HG03469 (cell line): ENCODE measurements around the gene RAD9A.
"Not testable (repeated sequence)": the region's sequence is repeated elsewhere in the genome, so short reads cannot be mapped to it uniquely, and the experiment has no call there.

Experiments used
- ATAC-seq: cut with Tn5 transposase; IDR thresholded peaks from one replicate; pipeline ENCODE4 v1.9.1; 2021; ENCODE audit warnings: mild to moderate bottlenecking, moderate library complexity, moderate number of reproducible peaks; ENCODE audit not compliant: unreplicated experiment

RAD9A gene

DNA sequence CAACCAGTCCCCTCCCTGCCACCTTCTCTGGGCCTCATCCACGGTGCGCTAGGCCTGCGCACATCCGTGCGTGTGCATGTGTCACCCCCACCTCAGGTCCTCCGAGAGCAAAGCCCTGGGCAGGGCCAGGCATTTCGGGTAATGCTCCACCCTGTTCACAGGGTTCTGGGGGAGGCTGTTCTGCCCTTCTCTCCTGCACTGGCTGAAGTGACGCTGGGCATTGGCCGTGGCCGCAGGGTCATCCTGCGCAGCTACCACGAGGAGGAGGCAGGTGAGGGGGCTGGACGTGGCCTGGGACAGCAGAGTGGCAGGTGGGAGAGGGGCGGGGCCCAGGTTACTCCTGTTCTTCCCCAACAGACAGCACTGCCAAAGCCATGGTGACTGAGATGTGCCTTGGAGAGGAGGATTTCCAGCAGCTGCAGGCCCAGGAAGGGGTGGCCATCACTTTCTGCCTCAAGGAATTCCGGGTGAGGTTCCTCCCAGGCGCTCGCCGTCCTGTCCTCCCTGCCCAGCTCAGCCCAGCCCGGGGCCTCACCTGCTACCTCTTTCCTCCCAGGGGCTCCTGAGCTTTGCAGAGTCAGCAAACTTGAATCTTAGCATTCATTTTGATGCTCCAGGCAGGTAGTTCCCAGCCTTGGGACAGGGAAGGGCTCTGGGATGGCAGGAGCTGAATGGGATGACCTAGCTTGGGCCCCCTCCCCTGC is 3.9 kb downstream of the RAD9A start:
- ATAC-seq: no peak

GRCh38 chr11:67396259-67396581 is 4.4 kb downstream of the RAD9A start:
- ATAC-seq: no peak

DNA sequence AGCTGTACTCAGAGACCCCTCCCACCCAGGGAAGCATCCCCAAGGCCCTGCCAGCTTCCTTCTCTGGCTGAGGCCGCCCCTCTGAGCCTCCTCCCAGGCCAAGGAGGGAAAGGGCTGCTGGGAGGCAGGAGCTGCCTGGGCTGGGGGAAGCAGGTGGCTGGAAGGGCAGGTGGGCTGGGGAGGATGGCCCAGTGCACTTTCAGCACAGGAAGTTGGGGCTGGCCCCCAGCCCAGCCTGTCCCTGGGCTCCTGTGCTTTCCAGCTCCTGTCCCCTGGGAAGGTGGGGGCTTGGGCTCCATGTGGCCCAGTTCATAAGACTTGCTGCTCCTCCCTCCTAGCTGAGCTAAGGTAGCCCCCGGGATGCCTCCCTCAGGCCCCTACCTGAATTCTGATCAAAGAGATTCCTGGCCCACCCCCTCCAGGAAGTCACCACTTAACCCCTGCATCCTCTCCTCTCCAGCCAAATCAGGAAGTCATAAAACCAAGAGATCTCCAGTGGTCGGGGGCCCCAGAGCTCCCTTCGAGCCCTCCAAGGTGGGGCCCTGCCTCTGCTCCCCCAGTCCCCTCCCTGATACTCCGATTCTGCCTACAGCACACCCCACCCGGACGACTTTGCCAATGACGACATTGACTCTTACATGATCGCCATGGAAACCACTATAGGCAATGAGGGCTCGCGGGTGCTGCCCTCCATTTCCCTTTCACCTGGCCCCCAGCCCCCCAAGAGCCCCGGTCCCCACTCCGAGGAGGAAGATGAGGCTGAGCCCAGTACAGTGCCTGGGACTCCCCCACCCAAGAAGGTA is 5.0 kb downstream of the RAD9A start:
- no peak for ATAC-seq

DNA sequence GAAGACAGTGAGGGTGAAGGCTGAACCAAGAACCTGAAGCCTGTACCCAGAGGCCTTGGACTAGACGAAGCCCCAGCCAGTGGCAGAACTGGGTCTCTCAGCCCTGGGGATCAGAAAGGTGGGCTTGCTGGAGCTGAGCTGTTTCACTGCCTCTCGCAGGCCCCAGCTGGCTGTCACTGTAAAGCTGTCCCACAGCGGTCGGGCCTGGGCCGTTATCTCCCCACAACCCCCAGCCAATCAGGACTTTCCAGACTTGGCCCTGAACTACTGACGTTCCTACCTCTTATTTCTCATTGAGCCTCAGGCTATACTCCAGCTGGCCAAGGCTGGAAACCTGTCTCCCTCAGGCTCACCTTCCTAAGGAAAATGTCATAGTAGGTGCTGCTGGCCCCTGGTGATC is 5.8 kb downstream of the RAD9A start:
- no peak for ATAC-seq

GRCh38 chr11:67397986-67398660 is 6.3 kb downstream of the RAD9A start:
- ATAC-seq: no peak

DNA sequence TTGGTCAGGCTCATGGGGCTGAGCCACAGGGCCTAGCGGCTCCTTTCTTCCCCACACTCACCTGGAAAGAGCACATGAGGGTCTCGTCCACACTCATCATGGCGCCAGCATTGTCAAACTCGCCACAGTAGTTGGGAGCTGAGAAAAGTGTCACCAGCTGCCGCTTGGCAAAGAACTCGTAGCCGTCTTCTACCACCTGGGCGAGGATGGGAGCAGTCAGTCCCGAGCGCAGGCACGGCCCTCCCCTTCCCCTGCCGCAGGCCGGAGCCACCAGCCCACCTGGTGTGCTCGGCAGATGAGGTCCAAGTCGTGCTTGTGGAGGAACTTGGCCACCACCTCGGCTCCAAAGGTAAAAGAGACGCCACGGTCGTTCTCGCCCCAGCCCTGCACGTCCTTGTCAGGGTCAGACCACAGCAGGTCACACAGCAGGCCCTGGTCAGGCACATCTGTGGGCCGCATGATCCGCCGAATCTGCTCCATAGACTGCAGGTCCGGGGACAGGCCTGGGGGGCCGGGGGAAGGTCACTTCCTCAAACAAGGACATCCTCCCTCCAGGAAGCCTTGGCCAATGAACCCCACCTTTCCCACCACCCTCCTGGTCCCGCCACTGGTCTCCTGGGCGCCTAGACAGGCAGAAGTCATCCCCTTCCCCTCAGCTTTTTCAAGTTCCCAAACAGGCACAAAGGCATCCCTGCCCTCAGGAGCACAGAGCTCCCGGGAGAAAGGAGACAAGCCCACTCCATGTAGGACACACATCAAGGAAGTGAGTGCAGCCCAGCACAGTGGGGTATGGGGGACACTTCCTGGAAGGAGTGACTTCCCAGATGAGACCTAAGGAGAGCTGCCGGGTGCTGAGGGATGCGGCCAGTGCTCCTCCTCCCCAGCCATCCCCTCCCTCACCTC is 7.1 kb downstream of the RAD9A start:
- ATAC-seq: no peak

- ATAC-seq: no peak
Observed at GRCh38 chr11:67400251-67400941, 8.6 kb downstream of the RAD9A start.

DNA sequence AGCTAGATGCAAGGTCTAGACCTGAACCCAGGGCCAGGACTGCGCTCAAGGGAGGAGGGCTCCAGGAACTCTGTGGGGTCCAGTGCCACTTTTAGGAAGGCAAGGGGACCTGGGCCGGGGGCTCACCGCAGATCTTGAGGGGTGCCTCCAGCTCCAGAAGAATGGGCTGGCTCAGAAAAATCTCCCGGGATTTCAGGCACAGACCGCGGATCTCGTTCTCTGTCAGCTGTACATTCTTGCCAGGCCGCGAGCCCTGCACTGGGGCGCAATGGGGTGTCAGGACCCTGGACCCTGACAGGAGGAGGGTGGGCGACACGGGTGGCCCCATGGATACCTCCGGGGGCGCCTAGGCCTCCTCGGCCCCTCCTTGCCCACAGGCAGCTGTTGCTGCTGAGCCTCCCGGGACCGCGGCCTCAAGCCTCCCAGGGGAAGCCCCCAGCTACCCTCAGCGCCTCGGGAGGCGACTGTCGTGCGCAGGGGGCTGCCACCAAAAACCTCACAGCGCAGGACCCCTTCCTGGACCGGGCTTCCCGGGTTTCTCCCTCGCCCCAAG is 9.2 kb downstream of the RAD9A start:
- no peak for ATAC-seq

DNA sequence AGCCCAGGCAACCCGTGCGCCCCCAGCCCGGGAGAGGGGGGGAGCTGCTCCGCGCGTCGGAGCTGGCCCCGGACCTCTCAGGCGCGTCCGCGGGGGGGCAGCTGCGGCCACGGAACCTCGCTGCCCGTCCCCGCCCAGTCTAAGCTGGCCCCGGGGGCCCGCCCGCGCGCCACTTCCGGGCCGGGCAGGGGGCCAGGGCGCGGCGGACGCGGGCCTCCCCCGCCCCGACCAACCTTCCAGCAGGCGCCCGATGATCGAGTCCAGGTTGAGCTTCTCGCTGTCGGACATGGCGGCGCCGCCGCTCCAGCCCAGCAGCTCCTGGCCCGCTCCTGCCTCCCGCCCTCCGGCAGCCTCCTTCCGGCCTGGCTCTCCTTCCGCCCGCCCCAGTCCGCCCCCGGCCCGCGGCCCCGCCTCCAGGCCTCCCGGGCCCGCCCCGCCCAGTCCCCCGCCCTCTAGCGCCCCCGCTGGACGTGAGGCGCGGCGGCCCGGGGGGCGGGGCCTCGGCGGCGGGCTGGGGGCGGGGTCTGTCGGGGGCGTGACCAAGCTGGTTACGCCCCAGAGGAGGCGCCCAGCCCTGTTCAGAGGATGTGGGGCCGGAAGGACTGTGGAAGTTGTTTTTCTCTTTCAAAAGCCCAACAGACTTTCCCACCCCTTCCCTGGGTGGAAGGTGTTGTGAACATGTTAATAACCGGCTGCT is 9.9 kb downstream of the RAD9A start, which contains the start of gene PPP1CA:
PPP1CA (minus strand) TSS at position 364 of the 697 bp plus-strand sequence; CDS start at position 288, 76 bp downstream.
- no peak for ATAC-seq

DNA sequence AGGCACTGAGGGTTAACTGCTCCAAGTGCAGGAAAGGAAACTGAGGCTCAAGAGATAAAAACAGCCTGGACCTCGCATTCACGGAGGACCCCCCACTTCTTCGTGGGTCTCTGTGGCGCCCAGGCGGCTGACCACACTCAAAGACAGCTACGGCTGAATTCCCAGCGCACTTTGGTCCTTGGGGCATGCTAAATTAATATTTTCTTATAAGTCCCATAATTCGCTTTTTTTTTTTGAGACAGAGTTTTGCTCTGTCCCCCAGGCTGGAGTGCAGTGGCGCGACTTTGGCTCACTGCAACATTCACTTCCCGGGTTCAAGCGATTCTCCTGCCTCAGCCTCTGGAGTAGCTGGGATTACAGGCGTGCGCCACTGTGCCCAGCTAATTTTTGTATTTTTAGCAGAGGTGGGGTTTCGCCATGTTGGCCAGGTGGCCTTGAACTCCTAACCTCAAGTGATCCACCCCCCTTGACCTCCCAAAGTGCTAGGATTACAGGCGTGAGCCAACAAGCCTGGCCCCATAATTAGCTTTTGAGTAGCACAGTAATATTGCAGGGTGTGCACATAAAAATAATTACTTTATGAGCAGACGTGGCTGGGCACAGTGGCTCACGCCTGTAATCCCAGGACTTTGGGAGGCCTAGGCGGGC is 10.5 kb downstream of the RAD9A start:
- not testable (repeated sequence) for ATAC-seq

DNA sequence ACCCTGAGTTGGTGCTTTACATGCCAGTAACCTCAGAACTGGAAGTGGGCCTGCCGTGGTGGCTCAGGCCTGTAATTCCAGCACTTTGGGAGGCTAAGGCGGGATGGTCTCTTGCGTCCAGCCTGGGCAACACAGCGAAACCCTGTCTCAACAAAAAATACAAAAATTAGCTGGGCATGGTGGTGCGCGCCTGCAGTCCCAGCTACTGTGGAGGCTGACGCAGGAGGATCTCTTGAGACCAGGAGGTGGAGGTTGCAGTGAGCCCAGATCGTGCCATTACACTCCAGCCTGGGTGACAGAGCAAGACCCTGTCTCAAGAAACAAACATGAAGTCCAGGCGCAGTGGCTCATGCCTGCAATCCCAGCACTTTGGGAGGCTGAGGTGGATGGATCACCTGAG is 11.3 kb downstream of the RAD9A start:
- ATAC-seq: not testable (repeated sequence)

- no peak for ATAC-seq
Observed at GRCh38 chr11:67404515-67405195, 12.9 kb downstream of the RAD9A start.

GRCh38 chr11:67405196-67405567 is 13.4 kb downstream of the RAD9A start:
- no peak for ATAC-seq

DNA sequence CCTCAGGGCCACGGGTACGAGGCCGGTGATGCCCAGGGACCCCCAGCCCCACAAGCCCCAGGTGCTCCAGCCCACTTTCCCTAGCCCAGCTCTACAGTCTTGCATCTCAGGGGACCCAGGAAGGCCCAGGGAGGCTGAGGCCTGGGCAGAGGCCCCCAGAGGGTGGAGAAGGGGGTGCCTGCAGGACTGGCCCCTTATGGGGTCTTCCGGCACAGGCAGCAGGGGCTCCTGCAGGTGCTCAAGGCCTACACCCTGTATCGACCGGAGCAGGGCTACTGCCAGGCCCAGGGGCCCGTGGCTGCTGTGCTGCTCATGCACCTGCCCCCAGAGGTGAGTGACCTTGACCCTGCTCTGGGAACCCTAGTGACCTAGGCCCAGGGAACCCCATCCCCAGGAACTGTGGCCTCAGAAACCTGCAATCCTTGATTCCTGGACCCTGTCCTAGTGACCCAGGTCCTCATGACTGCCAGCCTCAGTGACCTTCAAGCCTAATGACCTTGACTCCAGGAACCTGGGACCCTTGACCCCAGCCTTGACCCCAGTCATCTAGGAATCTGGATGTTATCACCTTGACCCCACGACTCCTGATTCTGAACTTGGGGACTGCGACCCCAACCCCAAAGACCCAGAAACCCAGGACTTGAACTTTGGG is 14.0 kb downstream of the RAD9A start:
- ATAC-seq: no peak

- ATAC-seq: no peak
Observed at GRCh38 chr11:67406420-67406968, 14.7 kb downstream of the RAD9A start.

- ATAC-seq: no peak
Observed at GRCh38 chr11:67406969-67407687, 15.3 kb downstream of the RAD9A start.

DNA sequence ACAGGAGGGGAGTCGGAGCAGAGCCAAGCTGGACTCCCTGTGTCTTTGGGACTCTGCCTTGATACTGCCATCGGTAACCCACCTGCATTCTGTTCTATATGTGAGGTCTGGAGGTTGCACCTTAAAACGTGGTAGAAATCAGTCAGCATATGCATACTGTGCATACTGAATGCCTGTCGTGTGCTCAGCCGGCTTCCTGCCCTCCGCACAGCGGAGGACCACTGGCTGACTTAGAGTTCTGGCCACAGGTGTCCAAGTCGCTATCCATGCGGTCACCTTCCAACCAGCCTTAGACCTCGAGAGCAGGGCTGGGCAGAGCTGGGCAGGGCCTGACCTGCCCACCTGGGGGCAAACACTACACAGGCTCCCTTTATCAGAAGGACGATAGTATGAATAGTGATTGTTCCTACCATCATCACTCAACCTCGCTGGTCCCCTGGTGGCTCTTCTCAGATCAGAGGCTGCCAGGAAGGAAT is 15.9 kb downstream of the RAD9A start:
- no peak for ATAC-seq
